ENCODE data around the gene STOX1.

DNA sequence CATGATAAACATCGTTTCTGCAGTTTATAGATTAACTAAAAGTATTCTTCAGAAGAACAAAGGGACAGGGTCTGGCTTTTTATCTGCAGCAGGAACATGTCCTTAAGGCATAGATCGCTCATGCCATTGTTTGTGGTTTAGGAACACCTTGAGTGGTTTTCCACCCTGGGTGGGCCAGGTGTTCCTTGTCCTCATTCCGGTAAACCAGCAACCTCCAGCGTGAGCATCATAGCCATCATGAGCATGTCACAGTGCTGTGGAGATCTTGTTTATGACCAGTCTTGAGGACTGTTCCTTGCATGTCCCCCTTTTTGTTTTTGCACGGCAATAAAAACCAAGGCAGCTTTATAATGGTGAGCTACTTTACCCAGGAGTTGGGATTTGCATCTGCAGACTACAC lies 33.9 kb downstream of the STOX1 start:
- TF ChIP-seq, protein P1, sequence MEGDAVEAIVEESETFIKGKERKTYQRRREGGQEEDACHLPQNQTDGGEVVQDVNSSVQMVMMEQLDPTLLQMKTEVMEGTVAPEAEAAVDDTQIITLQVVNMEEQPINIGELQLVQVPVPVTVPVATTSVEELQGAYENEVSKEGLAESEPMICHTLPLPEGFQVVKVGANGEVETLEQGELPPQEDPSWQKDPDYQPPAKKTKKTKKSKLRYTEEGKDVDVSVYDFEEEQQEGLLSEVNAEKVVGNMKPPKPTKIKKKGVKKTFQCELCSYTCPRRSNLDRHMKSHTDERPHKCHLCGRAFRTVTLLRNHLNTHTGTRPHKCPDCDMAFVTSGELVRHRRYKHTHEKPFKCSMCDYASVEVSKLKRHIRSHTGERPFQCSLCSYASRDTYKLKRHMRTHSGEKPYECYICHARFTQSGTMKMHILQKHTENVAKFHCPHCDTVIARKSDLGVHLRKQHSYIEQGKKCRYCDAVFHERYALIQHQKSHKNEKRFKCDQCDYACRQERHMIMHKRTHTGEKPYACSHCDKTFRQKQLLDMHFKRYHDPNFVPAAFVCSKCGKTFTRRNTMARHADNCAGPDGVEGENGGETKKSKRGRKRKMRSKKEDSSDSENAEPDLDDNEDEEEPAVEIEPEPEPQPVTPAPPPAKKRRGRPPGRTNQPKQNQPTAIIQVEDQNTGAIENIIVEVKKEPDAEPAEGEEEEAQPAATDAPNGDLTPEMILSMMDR (conservative IDR thresholded peaks at IDR 0.05; ENCODE audit: low read depth, low read length), result no peak
- TF ChIP-seq EZH2phosphoT487 (IDR thresholded peaks at IDR 0.05; ENCODE audit: borderline replicate concordance, low read length) (no peak), EZH2 (IDR thresholded peaks at IDR 0.05; ENCODE audit: low read length, unreplicated experiment) (no peak)

All from PC-3 (cell line).